ENCODE results near the gene CD34. TPM values are rescaled to one million over a fixed set of nuclear protein-coding genes. Genes with fewer than 3 reads are reported as not detected.

Gene CD34
- total RNA-seq, 2 experiments from 2014 or later, result not detected

DNA sequence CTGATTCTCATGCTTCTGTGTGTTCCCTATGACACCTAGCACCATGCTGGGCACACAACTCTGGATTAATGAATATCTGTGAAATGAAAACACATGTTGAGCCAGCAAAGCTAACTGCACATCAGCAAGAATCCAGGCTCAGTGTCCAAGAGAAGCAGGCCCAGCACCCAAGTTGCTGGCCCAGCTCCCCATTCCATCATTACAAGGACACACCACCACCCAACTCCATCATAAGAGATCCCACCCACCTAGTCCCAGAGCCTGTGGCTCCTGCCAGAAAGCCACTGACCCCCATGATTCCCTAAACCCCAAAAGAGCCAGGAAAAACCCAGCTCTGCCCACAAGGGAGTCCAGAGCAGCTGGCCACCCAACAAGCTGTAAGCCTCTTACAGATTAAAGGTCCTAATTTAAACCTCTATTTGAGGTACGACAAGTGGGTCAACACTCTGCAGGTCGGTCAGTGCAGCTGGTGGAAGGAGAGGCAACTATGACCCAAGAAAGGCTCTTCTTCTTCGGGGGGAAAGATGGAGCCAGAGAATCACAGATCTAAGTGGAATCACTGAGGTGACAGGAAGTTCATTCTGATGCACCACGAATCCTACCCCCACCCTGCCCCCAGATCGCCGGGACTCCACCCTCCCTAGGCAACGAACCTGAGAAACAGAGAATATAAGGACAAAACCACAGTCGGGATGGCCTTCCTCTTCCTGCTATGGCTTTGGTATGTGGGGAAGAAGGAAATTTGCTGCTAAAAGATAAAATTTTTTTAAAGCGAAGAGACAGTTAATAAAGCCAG, 58.2 kb downstream of the CD34 start:
- H2AFZ ChIP-seq (ENCODE audit: low read length), result no peak overlapping the region
- H3K79me2 ChIP-seq (ENCODE audit: insufficient read depth, low read depth, low read length), result no peaks in the 10 kb centered on the region
- H3K4me3 ChIP-seq (ENCODE audit: low read depth, low read length, poor library complexity, severe bottlenecking), result no peak overlapping the region
- TF ChIP-seq, protein P1, sequence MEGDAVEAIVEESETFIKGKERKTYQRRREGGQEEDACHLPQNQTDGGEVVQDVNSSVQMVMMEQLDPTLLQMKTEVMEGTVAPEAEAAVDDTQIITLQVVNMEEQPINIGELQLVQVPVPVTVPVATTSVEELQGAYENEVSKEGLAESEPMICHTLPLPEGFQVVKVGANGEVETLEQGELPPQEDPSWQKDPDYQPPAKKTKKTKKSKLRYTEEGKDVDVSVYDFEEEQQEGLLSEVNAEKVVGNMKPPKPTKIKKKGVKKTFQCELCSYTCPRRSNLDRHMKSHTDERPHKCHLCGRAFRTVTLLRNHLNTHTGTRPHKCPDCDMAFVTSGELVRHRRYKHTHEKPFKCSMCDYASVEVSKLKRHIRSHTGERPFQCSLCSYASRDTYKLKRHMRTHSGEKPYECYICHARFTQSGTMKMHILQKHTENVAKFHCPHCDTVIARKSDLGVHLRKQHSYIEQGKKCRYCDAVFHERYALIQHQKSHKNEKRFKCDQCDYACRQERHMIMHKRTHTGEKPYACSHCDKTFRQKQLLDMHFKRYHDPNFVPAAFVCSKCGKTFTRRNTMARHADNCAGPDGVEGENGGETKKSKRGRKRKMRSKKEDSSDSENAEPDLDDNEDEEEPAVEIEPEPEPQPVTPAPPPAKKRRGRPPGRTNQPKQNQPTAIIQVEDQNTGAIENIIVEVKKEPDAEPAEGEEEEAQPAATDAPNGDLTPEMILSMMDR (conservative IDR thresholded peaks at IDR 0.05; ENCODE audit: low read length), result no peak
- no peak for TF ChIP-seq EZH2phosphoT487 (IDR thresholded peaks at IDR 0.05; ENCODE audit: borderline replicate concordance, low read depth, low read length)
- no TSS peak for BruUV-seq (replicated peaks)
- H3K4me2 ChIP-seq (ENCODE audit: low read length), result no peak overlapping the region
- H4K20me1 ChIP-seq (ENCODE audit: insufficient read depth, low read length), result no peaks in the 10 kb centered on the region
- POLR2A ChIA-PET, result no interaction called here
- H3K36me3 ChIP-seq (ENCODE audit: insufficient read depth, low read length), result no peaks in the 10 kb centered on the region
- CTCF ChIA-PET (ENCODE audit: unreplicated experiment), result no interaction called here
- no peak for DNase-seq (ENCODE audit: low spot score)
- H3K9me2 ChIP-seq (ENCODE audit: insufficient read depth, low read length), result no peaks in the 10 kb centered on the region
- no peaks in the 10 kb centered on the region for H3K9me3 ChIP-seq (ENCODE audit: low read length)
- no peaks in the 10 kb centered on the region for H3K4me1 ChIP-seq (ENCODE audit: insufficient read depth, low read length, poor library complexity, severe bottlenecking)
- intact Hi-C loops (cut with micrococcal nuclease; ENCODE audit: unreplicated experiment), result no loop called here
- no peak overlapping the region for H3K27ac ChIP-seq (ENCODE audit: low read depth, low read length, poor library complexity, severe bottlenecking)

DNA sequence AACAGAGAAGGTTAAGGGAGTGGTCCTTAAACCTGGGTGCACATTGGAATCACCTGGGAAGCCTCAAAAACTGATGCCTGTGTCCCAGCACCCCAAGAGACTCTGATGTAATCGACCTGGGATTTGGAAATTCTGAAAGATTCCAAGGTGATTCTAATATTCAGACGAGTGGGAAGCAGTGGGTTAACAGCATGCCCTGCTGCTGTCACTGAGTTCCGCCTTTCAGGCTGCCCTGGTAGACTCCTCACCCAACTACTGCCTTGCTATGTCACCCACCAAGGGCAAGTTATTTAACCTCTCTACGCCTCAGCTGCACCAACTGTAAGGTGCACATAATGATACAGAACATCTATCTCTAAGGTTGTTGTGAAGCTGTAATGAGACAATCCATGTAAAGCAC, 59.2 kb downstream of the CD34 start:
- no peaks in the 10 kb centered on the region for H4K20me1 ChIP-seq (ENCODE audit: insufficient read depth, low read length)
- BruUV-seq (replicated peaks), result no TSS peak
- no peak overlapping the region for H2AFZ ChIP-seq (ENCODE audit: low read length)
- H3K79me2 ChIP-seq (ENCODE audit: insufficient read depth, low read depth, low read length), result no peaks in the 10 kb centered on the region
- TF ChIP-seq EZH2phosphoT487 (IDR thresholded peaks at IDR 0.05; ENCODE audit: borderline replicate concordance, low read depth, low read length), result no peak
- TF ChIP-seq, protein P1 (conservative IDR thresholded peaks at IDR 0.05; ENCODE audit: low read length), result no peak
- no peaks in the 10 kb centered on the region for H3K9me2 ChIP-seq (ENCODE audit: insufficient read depth, low read length)
- no peak overlapping the region for H3K4me3 ChIP-seq (ENCODE audit: low read depth, low read length, poor library complexity, severe bottlenecking)
- no peak overlapping the region for H3K4me2 ChIP-seq (ENCODE audit: low read length)
- H3K9me3 ChIP-seq (ENCODE audit: low read length), result no peaks in the 10 kb centered on the region
- CTCF ChIA-PET (ENCODE audit: unreplicated experiment), result no interaction called here
- no peak for DNase-seq (ENCODE audit: low spot score)
- no peaks in the 10 kb centered on the region for H3K36me3 ChIP-seq (ENCODE audit: insufficient read depth, low read length)
- no peak overlapping the region for H3K27ac ChIP-seq (ENCODE audit: low read depth, low read length, poor library complexity, severe bottlenecking)
- intact Hi-C loops (cut with micrococcal nuclease; ENCODE audit: unreplicated experiment), result no loop called here
- POLR2A ChIA-PET, result interaction anchor here (0.5 kb wide), 1 partner anchor 493 kb away, joined by 4 read pairs; no protein-coding TSS in a partner anchor
- H3K4me1 ChIP-seq (ENCODE audit: insufficient read depth, low read length, poor library complexity, severe bottlenecking), result no peaks in the 10 kb centered on the region
